Measurements from ENCODE around the gene SYNE1. TPM values are rescaled to one million over a fixed set of nuclear protein-coding genes. Genes with fewer than 3 reads are reported as not detected.

The SYNE1 gene
- total and polyA plus RNA-seq, 10 donors: 27.8 to 336 (median 247) TPM

DNA sequence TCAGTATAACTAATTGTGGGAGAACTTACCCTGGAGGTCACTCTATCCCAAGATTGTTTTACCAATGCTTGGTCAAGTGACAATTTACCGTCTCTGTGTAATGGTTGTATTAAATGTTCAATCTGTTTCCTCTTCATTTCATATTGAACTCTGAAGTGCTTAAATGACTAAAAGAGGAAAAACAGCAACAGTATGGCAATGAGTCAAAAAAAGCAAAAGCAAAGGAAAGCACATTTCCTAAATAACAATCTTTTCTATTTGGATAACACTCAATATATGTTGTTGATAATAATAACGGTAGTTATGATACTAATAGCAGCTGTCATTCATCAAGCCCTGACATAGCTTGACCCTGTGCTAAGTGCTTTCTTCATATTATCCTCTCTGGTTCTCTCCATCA, 152.4 kb downstream of the SYNE1 start:
- intact Hi-C loops (cut with DNase I; ENCODE audit: low total_unique reads): no loop called here
- H3K36me3 ChIP-seq: peaks cover 0 to 67% (median 2%) of the 10 kb centered on the region in 6 donors
- no peak overlapping the region for H3K27ac ChIP-seq
- TF ChIP-seq CTCF (IDR thresholded peaks at IDR 0.05 in 8 of 11, conservative IDR thresholded peaks at IDR 0.05 in 3 of 11): no peak
- TF ChIP-seq POLR2A (IDR thresholded peaks at IDR 0.05): no peak
- no peak for TF ChIP-seq POLR2AphosphoS5 (IDR thresholded peaks at IDR 0.05)
- no peaks in the 10 kb centered on the region for H3K4me1 ChIP-seq
- 53 to 78% (median 72%) methylated on average over 2 of the region's 2 CpGs for WGBS, 5 donors
- H3K27me3 ChIP-seq (replicated peaks in 1 of 7): no peaks in the 10 kb centered on the region
- no peak overlapping the region for H3K4me3 ChIP-seq
- DNase-seq: no peak
- no peaks in the 10 kb centered on the region for H3K9me3 ChIP-seq

DNA sequence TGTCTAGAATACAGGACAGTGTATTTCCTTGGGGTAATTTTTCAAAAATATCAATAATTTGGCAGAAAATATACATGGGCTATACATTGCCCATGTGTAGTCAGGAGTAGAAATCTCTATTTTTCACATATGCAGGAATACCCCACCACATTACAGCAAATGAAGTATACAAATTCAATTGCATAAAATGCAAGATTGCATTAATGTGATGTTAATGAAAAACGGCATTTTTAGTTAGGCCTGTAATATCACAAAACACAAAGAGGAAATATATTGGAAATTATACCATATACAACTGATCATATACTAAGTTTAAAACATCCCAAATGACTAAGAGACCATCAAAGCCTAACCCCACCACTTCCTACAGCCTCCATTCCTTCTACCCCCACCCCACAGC, 154.9 kb downstream of the SYNE1 start:
- Histone ChIP-seq H3K9me3 (no peaks in the 10 kb centered on the region), H3K4me1 (no peaks in the 10 kb centered on the region), H3K27ac (no peak overlapping the region), H3K27me3 (replicated peaks in 1 of 7) (no peaks in the 10 kb centered on the region), H3K4me3 (no peak overlapping the region), H3K36me3 (peaks cover 0 to 72% (median 2%) of the 10 kb centered on the region in 6 donors)
- intact Hi-C loops (cut with DNase I; ENCODE audit: low total_unique reads): no loop called here
- DNase-seq: no peak
- WGBS, 5 donors: 84 to 98% (median 93%) methylated on average over 1 of the region's 1 CpG
- no peak for TF ChIP-seq POLR2A (IDR thresholded peaks at IDR 0.05)
- no peak for TF ChIP-seq POLR2AphosphoS5 (IDR thresholded peaks at IDR 0.05)
- no peak for TF ChIP-seq CTCF (IDR thresholded peaks at IDR 0.05 in 8 of 11, conservative IDR thresholded peaks at IDR 0.05 in 3 of 11)

GRCh38 chr6:152478377-152479010, 158.7 kb downstream of the SYNE1 start:
- TF ChIP-seq CTCF (IDR thresholded peaks at IDR 0.05 in 8 of 11, conservative IDR thresholded peaks at IDR 0.05 in 3 of 11) (no peak), POLR2A (IDR thresholded peaks at IDR 0.05) (no peak), POLR2AphosphoS5 (IDR thresholded peaks at IDR 0.05) (no peak)
- no peaks in the 10 kb centered on the region for H3K4me1 ChIP-seq
- H3K4me3 ChIP-seq: no peak overlapping the region
- H3K27ac ChIP-seq: no peak overlapping the region
- peaks cover 0 to 7% (median 0%) of the 10 kb centered on the region in 8 donors for H3K9me3 ChIP-seq
- no peak for DNase-seq
- intact Hi-C loops (cut with DNase I; ENCODE audit: low total_unique reads): no loop called here
- H3K27me3 ChIP-seq (replicated peaks in 1 of 7): no peaks in the 10 kb centered on the region
- WGBS, 5 donors: 91 to 96% (median 92%) methylated on average over 11 of the region's 11 CpGs
- peaks cover 0 to 73% (median 2%) of the 10 kb centered on the region in 6 donors for H3K36me3 ChIP-seq

DNA sequence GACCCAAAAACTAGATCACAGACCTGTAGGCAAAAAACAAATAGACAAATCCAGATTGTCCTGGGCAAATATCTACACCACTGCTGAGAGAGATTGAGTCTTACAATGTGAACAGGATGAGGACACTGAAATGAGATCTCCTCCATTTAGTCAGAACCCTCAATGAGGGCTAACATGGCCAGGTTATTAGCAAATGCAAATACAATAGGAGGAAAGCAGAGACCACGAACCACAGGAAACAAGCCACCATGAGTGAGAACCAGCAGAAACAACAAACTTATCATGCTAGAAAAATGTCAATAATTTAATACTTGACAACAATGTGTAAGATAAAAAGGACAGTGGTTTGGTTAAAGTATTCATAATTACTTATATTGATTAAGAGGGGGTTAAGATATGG, 162.8 kb downstream of the SYNE1 start:
- H3K27ac ChIP-seq: no peak overlapping the region
- no peaks in the 10 kb centered on the region for H3K4me1 ChIP-seq
- no peaks in the 10 kb centered on the region for H3K27me3 ChIP-seq (replicated peaks in 1 of 7)
- peaks cover 0 to 78% (median 0%) of the 10 kb centered on the region in 6 donors for H3K36me3 ChIP-seq
- H3K9me3 ChIP-seq: peaks cover 0 to 7% (median 0%) of the 10 kb centered on the region in 8 donors
- 46 to 88% (median 50%) methylated on average over 1 of the region's 1 CpG for WGBS, 5 donors
- TF ChIP-seq POLR2AphosphoS5 (IDR thresholded peaks at IDR 0.05) (no peak), CTCF (IDR thresholded peaks at IDR 0.05 in 8 of 11, conservative IDR thresholded peaks at IDR 0.05 in 3 of 11) (no peak), POLR2A (IDR thresholded peaks at IDR 0.05) (no peak)
- no peak for DNase-seq
- intact Hi-C loops (cut with DNase I; ENCODE audit: low total_unique reads): no loop called here
- H3K4me3 ChIP-seq: no peak overlapping the region
